Heart left ventricle (tissue), 13 donors: ENCODE measurements around the gene RAP1GAP.

Experiments
- POLR2A ChIP-seq, 2 donors: fragments of 450-650 bp; IDR thresholded peaks; one replicate each; pipeline ENCODE4 v1.6.1; 2017; ENCODE audit warnings: antibody characterized with exemption in 2 of 2, mild to moderate bottlenecking in 2 of 2, moderate library complexity in 2 of 2
- TF ChIP-seq, protein P1 (sequence below), 12 donors: fragments of 200-600 bp; sonication (generic) in 4 of 12; IDR thresholded peaks; one replicate each; pipeline versions ENCODE4 v1.5.0 to v1.8.0; 2018 to 2022; ENCODE audit warnings: antibody characterized with exemption in 12 of 12, mild to moderate bottlenecking in 5 of 12
- donor health status: ischemic (EF 13 %, LVEDD 7.1; RV severe dilation, severe dysfunction).
- donor health status: DM: no; HTN: yes; CAD: no.
- donor health status: DM: no; HTN: no; CAD: no.
- donor health status: ischemic (EF 25% LVEDD 6.9; RV normal size, moderate dysfunction).
- donor health status: ischemic (EF 25% LVEDD 5.7; RV mildly dilated, moderate dysfunction).
- donor health status: ischemic (EF 35%, LVEDD 5.7; RV mildly dilated, moderate dysfunction).
- donor health status: nonischemic (EF 11% LVEDD 7.7; RV severe dilation, severe dysfunction).
- donor health status: DM: yes; HTN: yes; CAD: no.
- donor health status: PGD.
- donor health status: ischemic (EF 29% LVEDD 5.4; RV normal size, mild dysfunction).
- donor health status: nonischemic (EF 23%, LVEDD 6.1; RV moderate dilation, normal function).

DNA sequence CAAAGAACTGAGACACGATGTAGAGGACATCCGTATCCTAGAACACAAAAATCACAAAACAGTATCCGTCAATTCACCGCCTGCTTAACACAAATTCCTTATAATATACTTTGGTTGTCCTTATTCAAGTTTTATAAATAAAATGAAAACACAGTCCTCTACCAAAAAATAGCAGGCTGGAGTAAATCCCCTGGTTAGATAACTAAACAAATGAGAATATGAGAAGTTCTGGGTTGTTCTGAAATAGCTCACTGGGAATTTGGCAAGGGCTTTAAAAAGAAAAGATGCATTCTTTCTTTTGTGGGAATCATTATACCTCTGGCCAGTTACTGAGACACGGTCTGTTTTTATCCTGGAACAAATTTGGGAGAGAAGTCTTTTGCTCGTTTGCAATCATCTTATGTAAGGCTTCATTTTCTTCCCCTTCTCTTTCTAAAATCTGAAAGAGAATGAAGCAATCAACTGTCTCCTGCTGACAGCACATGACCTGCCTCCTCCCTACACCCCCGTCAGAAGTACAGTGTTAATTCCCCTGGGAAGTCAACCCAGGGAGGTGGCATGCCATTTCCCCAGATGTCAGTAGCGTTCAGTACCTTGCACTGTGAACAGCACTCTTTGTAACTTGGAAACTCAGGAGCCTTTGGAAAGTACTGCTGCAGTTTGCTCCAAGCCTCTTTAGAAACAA lies 37.1 kb upstream of the RAP1GAP start:
- TF ChIP-seq POLR2A (IDR thresholded peaks at IDR 0.05): no peak
- TF ChIP-seq, protein P1, sequence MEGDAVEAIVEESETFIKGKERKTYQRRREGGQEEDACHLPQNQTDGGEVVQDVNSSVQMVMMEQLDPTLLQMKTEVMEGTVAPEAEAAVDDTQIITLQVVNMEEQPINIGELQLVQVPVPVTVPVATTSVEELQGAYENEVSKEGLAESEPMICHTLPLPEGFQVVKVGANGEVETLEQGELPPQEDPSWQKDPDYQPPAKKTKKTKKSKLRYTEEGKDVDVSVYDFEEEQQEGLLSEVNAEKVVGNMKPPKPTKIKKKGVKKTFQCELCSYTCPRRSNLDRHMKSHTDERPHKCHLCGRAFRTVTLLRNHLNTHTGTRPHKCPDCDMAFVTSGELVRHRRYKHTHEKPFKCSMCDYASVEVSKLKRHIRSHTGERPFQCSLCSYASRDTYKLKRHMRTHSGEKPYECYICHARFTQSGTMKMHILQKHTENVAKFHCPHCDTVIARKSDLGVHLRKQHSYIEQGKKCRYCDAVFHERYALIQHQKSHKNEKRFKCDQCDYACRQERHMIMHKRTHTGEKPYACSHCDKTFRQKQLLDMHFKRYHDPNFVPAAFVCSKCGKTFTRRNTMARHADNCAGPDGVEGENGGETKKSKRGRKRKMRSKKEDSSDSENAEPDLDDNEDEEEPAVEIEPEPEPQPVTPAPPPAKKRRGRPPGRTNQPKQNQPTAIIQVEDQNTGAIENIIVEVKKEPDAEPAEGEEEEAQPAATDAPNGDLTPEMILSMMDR (IDR thresholded peaks at IDR 0.05): no peak
